BLaER1 treated with 17β-estradiol and CSF1 and Interleukin-3, amounts not matched to agents 10 nM and 100 nM (cell line): ENCODE data around the gene TNIK.
"Not testable (repeated sequence)": the region's sequence is repeated elsewhere in the genome, so short reads cannot be mapped to it uniquely, and the experiment has no call there.

Source experiments
- H3K27ac ChIP-seq, 11 experiments: shearing (Covaris generic); formaldehyde crosslinking; 2 replicates each; pipeline ENCODE4 v1.8.1; 2022
- H3K27me3 ChIP-seq, 11 experiments: shearing (Covaris generic); formaldehyde crosslinking; 2 replicates each; pipeline ENCODE4 v1.8.1; 2022
- H3K36me3 ChIP-seq, 11 experiments: shearing (Covaris generic); formaldehyde crosslinking; 2 replicates each; pipeline ENCODE4 v1.8.1; 2022
- H3K4me1 ChIP-seq, 10 experiments: shearing (Covaris generic); formaldehyde crosslinking; 2 replicates each; pipeline ENCODE4 v1.8.1; 2022
- H3K4me2 ChIP-seq, 11 experiments: shearing (Covaris generic); formaldehyde crosslinking; 2 replicates each; pipeline ENCODE4 v1.8.1; 2022
- H3K4me3 ChIP-seq, 10 experiments: shearing (Covaris generic); formaldehyde crosslinking; 2 replicates each; pipeline ENCODE4 v1.8.1; 2022
- H3K9ac ChIP-seq, 11 experiments: shearing (Covaris generic); formaldehyde crosslinking; 2 replicates each; pipeline ENCODE4 v1.8.1; 2022
- H3K9me3 ChIP-seq, 11 experiments: shearing (Covaris generic); formaldehyde crosslinking; replicated peaks in 1 of 11; 2 replicates each; pipeline ENCODE4 v1.8.1; 2022
- H4K20me1 ChIP-seq, 11 experiments: shearing (Covaris generic); formaldehyde crosslinking; 2 replicates each; pipeline ENCODE4 v1.8.1; 2022
- Cebpa-rat ChIP-seq, 11 experiments: shearing (Covaris generic); IDR thresholded peaks; 2 replicates each; pipeline ENCODE4 v1.8.1; 2022

The TNIK gene

DNA sequence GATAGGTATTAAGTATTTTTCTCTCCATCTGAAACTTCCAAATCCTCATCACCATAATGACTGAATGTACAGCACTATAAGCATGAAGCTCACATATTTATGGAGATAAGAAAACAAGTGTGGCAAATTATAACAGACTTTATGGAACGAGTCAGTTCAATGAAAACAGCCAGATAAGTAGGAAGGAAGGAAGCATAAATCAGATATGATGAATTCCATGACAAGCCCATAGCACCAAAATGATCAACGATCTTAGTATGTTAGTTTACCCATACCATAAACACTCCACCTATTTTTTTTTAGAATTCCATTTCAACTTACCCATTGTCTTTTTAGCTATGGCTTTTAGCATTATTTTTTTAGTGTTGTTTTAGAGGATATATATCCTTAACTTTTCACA, 169.5 kb downstream of the TNIK start:
- Histone ChIP-seq H3K27me3 (no peaks in the 10 kb centered on the region), H3K4me3 (no peak overlapping the region), H3K27ac (no peak overlapping the region), H4K20me1 (no peaks in the 10 kb centered on the region), H3K9me3 (no peaks in the 10 kb centered on the region), H3K36me3 (no peaks in the 10 kb centered on the region), H3K4me2 (no peak overlapping the region), H3K9ac (no peak overlapping the region), H3K4me1 (peaks cover 0 to 10% (median 0%) of the 10 kb centered on the region in 10 experiments; a peak in 2 of 20 replicates)
- TF ChIP-seq Cebpa-rat (IDR thresholded peaks at IDR 0.05) = no peak

DNA sequence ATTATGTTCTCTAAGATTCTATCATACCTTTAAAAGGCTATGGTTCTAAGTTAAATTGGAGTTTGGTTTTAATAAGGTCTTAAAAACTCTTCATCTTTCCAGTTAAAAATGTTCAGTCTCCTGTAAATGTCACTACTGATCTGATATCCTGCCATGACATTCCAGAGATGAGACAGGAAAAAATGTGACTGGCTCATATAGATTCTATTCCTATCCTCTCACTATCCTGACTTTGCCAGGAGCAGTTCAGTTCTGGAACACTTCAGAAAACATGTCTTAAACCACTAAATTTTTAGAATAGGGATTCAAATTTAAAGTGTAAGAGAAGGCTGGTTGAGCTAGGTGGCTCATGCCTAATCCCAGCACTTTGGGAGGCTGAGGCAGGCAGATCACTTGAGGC, 170.9 kb downstream of the TNIK start:
- Histone ChIP-seq H3K4me1 (peaks cover 0 to 10% (median 0%) of the 10 kb centered on the region in 10 experiments; a peak in 3 of 20 replicates), H3K4me3 (no peak overlapping the region), H3K4me2 (no peak overlapping the region)

DNA sequence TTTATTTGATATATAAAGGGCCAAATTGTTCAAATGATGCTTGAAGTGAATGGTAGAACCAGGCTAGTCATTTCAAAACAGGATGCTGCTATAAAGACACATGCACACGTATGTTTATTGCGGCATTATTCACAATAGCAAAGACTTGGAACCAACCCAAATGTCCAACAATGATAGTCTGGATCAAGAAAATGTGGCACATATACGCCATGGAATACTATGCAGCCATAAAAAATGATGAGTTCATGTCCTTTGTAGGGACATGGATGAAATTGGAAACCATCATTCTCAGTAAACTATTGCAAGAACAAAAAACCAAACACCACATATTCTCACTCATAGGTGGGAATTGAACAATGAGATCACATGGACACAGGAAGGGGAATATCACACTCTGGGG, 172.4 kb downstream of the TNIK start:
- not testable (repeated sequence) for H3K9me3 ChIP-seq, H3K4me2 ChIP-seq, H3K36me3 ChIP-seq, H3K27me3 ChIP-seq, H3K9ac ChIP-seq, H3K27ac ChIP-seq, H3K4me3 ChIP-seq, H4K20me1 ChIP-seq
- H3K4me1 ChIP-seq = peaks cover 0 to 16% (median 0%) of the 10 kb centered on the region in 10 experiments; a peak in 3 of 20 replicates

More for the DNA sequence above, 170.9 kb downstream of the TNIK start:
- Histone ChIP-seq H3K36me3 (no peaks in the 10 kb centered on the region), H3K27me3 (no peaks in the 10 kb centered on the region), H3K9ac (no peak overlapping the region), H3K9me3 (no peaks in the 10 kb centered on the region), H3K27ac (no peak overlapping the region), H4K20me1 (no peaks in the 10 kb centered on the region)
- no peak for TF ChIP-seq Cebpa-rat (IDR thresholded peaks at IDR 0.05)

DNA sequence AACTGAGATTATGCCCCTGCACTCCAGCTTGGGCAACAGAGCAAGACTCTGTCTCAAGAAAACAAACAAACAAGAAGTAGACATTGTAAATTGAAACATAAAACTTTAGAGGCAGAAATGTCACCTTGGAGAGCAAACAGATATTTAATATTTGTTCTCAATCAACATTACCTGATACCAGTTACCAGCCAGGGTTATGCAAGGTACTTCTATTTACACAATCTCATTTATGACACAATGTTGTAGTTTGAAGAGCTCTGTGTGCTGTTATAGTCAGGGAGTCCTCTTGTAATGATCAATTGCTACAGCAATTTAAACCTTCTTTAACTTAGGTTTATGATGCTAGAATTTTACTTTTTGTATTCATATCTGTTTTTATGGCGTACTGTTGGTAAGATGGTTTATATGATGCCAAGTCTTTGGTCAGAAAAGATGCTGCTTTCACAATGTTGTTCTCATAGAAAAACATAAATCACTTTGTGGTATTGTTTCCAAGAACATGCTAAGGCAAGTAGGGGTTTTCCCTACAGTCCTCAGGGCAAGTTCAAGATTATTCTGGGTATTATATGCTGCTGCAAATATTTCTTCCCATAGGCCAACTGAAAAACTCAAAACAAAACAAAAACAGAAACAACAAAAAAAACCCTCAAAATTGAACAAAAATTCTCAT, 173.5 kb downstream of the TNIK start:
- no peak overlapping the region for H3K27ac ChIP-seq

DNA sequence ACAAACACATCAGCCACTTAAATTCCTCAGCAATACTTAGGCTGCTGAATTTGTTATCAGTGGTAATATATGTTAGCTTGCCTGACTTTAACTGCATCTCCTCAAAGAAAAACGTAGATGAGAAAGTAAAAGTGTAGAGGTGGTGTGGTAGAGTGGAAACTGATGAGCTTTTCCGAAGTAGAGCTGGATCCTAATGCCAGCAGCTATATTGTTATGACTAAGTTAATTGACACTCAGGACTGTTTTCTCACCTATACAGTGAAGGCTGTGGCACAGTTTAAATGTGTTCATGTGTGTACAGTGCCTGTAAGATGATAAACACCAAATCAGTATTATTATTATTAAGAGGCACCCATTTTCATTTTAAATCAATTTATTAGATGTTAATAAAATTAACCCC, 174.9 kb downstream of the TNIK start:
- H3K27ac ChIP-seq = no peak overlapping the region
- no peak overlapping the region for H3K4me3 ChIP-seq
- no peaks in the 10 kb centered on the region for H3K27me3 ChIP-seq
- H3K4me2 ChIP-seq = no peak overlapping the region
- H3K9ac ChIP-seq = no peak overlapping the region
- H4K20me1 ChIP-seq = no peaks in the 10 kb centered on the region
- no peaks in the 10 kb centered on the region for H3K36me3 ChIP-seq
- peaks cover 0 to 16% (median 0%) of the 10 kb centered on the region in 10 experiments; a peak in 3 of 20 replicates for H3K4me1 ChIP-seq
- TF ChIP-seq Cebpa-rat (IDR thresholded peaks at IDR 0.05) = no peak
- H3K9me3 ChIP-seq = no peaks in the 10 kb centered on the region

More for the DNA sequence above, 173.5 kb downstream of the TNIK start:
- Histone ChIP-seq H3K27me3 (no peaks in the 10 kb centered on the region), H3K4me2 (no peak overlapping the region), H4K20me1 (no peaks in the 10 kb centered on the region), H3K9ac (no peak overlapping the region), H3K36me3 (no peaks in the 10 kb centered on the region), H3K9me3 (no peaks in the 10 kb centered on the region), H3K4me1 (peaks cover 0 to 16% (median 0%) of the 10 kb centered on the region in 10 experiments; a peak in 3 of 20 replicates), H3K4me3 (no peak overlapping the region)
- no peak for TF ChIP-seq Cebpa-rat (IDR thresholded peaks at IDR 0.05)

DNA sequence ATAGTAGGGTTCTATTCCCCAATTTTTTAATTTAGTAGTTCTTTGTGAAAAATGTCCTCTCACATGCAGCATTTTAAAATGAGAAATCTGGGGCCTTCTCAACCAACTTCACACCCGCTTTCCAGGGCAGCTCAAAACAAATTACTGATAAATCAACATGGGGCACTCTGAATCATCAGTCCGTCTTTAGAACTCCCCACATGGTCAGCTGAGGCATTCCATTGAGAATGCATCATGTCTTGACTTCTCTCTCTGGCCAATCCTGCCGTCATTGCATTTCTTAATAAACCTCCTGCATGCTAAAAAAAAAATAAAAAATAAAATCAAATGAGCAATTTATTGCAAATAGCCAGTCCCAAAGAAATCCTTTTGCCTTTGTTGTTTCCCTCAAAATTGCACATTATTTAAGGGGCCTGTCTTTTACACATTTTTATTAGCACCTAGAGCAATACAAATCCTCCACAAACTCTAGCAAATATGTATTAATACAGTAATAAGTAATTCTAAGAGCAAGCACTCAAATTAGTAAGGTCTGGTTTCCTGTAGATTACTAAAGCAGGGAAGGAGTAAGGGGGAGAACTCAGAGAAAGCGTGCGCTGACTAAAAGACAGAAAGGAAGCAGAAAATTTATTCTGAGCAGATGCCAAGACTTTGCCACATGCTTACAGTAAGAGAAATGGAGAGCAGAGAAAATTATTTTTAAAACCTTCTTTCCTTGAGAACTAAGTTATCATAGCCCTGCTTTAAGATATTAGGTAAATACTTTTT, 175.7 kb downstream of the TNIK start:
- Histone ChIP-seq H3K4me1 (peaks cover 0 to 16% (median 0%) of the 10 kb centered on the region in 10 experiments; a peak in 3 of 20 replicates), H3K27me3 (no peaks in the 10 kb centered on the region), H4K20me1 (no peaks in the 10 kb centered on the region), H3K4me2 (peak overlapping the region in 2 of 11 experiments; percentile 13 to 23; a peak in 3 of 22 replicates), H3K4me3 (no peak overlapping the region), H3K9me3 (no peaks in the 10 kb centered on the region), H3K9ac (no peak overlapping the region), H3K27ac (no peak overlapping the region), H3K36me3 (no peaks in the 10 kb centered on the region)
- no peak for TF ChIP-seq Cebpa-rat (IDR thresholded peaks at IDR 0.05)

DNA sequence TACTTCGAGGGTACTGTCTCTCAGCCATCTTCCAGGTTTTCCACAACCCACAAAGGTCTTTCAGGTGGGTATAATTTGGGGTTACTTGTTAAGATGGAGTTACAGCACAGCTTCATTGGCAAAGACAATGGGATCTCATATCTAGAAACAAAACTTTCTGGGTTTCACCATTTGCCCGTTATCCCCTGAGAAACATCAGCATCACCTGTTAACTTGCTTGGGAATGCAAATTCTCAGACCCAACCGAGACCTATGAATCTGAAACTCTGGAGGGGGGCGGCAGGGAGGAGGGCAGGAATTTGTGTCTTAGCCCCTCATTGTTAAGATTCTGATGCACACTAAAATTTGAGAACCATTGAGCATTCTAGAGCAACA, 176.4 kb downstream of the TNIK start:
- Histone ChIP-seq H3K4me3 (no peak overlapping the region), H3K4me2 (no peak overlapping the region; a peak in 1 of 22 replicates), H4K20me1 (0 out of 22 replicates have a peak, but pooled peaks cover 0 to under 1% (median 0%) of the 10 kb centered on the region in 11 experiments), H3K27ac (no peak overlapping the region), H3K9me3 (no peaks in the 10 kb centered on the region), H3K36me3 (no peaks in the 10 kb centered on the region), H3K4me1 (peaks cover 0 to 16% (median 0%) of the 10 kb centered on the region in 10 experiments; a peak in 3 of 20 replicates), H3K27me3 (no peaks in the 10 kb centered on the region), H3K9ac (no peak overlapping the region)
- TF ChIP-seq Cebpa-rat (IDR thresholded peaks at IDR 0.05) = no peak

DNA sequence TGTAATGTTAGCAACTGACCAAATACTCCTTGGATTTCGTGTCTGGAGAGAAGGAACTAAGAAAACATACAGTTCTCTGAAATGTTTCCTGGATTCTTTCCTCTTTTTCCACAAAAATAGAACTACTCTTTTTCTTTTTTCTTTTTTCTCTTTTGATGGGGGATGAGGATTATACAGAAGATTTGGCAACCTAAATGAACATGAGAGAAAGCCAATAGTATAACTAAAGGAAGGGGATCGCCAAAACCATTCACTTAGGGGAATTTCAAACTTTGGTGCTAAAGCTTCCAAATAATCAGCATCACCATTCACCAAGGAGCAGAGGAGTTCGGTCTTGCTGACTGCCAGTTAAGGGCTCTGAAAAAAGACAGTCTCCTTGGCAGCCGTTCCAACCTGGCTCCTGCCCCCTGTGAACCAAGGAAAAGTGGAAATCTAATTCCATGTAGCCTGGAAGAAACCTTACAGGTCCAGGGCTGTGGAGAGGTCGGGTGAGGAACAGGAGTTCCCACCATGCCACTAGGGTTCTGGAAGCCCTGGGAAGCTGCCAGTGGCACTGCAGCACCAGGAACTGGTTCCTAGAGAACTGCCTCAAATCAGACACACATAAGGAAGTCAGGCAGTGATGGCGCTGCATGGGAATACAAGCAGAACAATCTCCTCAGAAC, 176.9 kb downstream of the TNIK start:
- Histone ChIP-seq H3K9me3 (no peaks in the 10 kb centered on the region), H3K4me2 (peak overlapping the region in 1 of 11 experiments; percentile 7; a peak in 1 of 22 replicates), H3K27ac (no peak overlapping the region), H4K20me1 (0 out of 22 replicates have a peak, but pooled peaks cover 0 to 4% (median 0%) of the 10 kb centered on the region in 11 experiments), H3K27me3 (no peaks in the 10 kb centered on the region), H3K4me3 (no peak overlapping the region), H3K9ac (no peak overlapping the region), H3K4me1 (peaks cover 0 to 16% (median 0%) of the 10 kb centered on the region in 10 experiments; a peak in 3 of 20 replicates), H3K36me3 (no peaks in the 10 kb centered on the region)
- TF ChIP-seq Cebpa-rat (IDR thresholded peaks at IDR 0.05) = no peak

DNA sequence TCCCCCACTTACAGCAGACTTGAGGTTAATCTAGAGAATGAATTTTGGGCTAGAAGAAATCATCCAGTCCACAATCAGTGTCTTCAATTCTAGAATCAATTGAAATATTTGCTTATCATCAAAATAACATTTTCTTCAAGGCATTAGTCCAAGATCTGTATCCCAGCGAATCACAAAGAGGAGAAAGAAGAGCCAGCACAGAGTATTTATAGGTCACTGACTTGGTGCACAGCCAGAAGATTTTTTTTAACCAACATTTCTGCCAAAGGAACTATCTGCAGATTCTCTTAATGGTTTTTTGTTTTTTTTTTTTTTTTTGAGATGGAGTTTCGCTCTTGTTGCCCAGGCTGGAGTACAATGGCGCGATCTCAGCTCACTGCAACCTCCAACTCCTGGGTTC, 178.2 kb downstream of the TNIK start:
- Histone ChIP-seq H3K9ac (no peak overlapping the region), H4K20me1 (0 out of 22 replicates have a peak, but pooled peaks cover 0 to 4% (median 0%) of the 10 kb centered on the region in 11 experiments), H3K27me3 (no peaks in the 10 kb centered on the region), H3K4me3 (no peak overlapping the region), H3K27ac (no peak overlapping the region), H3K4me1 (peaks cover 0 to 13% (median 0%) of the 10 kb centered on the region in 10 experiments; a peak in 3 of 20 replicates), H3K9me3 (no peaks in the 10 kb centered on the region), H3K4me2 (no peak overlapping the region), H3K36me3 (no peaks in the 10 kb centered on the region)
- no peak for TF ChIP-seq Cebpa-rat (IDR thresholded peaks at IDR 0.05)
